ENCODE results near the gene C4B. TPM values are rescaled to one million over a fixed set of nuclear protein-coding genes. Genes with fewer than 3 reads are reported as not detected.

Gene C4B
- total RNA-seq, 1 experiment from 2014 or later, result 2.6 TPM

- no peak overlapping the region for H2AFZ ChIP-seq (ENCODE audit: low read length)
- no peaks in the 10 kb centered on the region for H3K9me2 ChIP-seq (replicated peaks; ENCODE audit: low read length)
- peak; percentile 10 for DNase-seq
- no peaks in the 10 kb centered on the region for H3K36me3 ChIP-seq (ENCODE audit: low read depth, low read length)
- no peaks in the 10 kb centered on the region for H3K27me3 ChIP-seq (ENCODE audit: low read length)
- H3K4me1 ChIP-seq (ENCODE audit: insufficient read depth, low read length), result peaks cover 45% of the 10 kb centered on the region
- no peak overlapping the region for H3K4me3 ChIP-seq (ENCODE audit: low read length)
- no peaks in the 10 kb centered on the region for H4K20me1 ChIP-seq (ENCODE audit: low read length)
- ChIA-PET POLR2A (ENCODE audit: unreplicated experiment) (no interaction called here), CTCF (no interaction called here)
- TF ChIP-seq EZH2 (IDR thresholded peaks at IDR 0.05; ENCODE audit: low read length, unreplicated experiment) (no peak), EZH2phosphoT487 (IDR thresholded peaks at IDR 0.05; ENCODE audit: borderline replicate concordance, low read length) (no peak)
- TF ChIP-seq, protein P1, sequence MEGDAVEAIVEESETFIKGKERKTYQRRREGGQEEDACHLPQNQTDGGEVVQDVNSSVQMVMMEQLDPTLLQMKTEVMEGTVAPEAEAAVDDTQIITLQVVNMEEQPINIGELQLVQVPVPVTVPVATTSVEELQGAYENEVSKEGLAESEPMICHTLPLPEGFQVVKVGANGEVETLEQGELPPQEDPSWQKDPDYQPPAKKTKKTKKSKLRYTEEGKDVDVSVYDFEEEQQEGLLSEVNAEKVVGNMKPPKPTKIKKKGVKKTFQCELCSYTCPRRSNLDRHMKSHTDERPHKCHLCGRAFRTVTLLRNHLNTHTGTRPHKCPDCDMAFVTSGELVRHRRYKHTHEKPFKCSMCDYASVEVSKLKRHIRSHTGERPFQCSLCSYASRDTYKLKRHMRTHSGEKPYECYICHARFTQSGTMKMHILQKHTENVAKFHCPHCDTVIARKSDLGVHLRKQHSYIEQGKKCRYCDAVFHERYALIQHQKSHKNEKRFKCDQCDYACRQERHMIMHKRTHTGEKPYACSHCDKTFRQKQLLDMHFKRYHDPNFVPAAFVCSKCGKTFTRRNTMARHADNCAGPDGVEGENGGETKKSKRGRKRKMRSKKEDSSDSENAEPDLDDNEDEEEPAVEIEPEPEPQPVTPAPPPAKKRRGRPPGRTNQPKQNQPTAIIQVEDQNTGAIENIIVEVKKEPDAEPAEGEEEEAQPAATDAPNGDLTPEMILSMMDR (conservative IDR thresholded peaks at IDR 0.05; ENCODE audit: low read depth, low read length), result no peak
- H3F3A ChIP-seq (ENCODE audit: low read length, unreplicated experiment), result no peaks in the 10 kb centered on the region
- H3K4me2 ChIP-seq (ENCODE audit: low read length), result no peak overlapping the region
- intact Hi-C loops (cut with micrococcal nuclease), result loop anchor here (10.0 kb wide), 1 partner anchor 105 kb away; the partner anchor contains the start of gene DXO
- H3K79me2 ChIP-seq (ENCODE audit: low read length), result no peaks in the 10 kb centered on the region
- no peak overlapping the region for H3K9ac ChIP-seq (ENCODE audit: low read length)
- no peak overlapping the region for H3K27ac ChIP-seq (ENCODE audit: low read length)
- H3K9me3 ChIP-seq (ENCODE audit: low read length), result no peaks in the 10 kb centered on the region
- no TSS peak for BruUV-seq (replicated peaks)
- no peak for ATAC-seq
Observed at GRCh38 chr6:32079566-32080290, 65.1 kb downstream of the C4B start.

DNA sequence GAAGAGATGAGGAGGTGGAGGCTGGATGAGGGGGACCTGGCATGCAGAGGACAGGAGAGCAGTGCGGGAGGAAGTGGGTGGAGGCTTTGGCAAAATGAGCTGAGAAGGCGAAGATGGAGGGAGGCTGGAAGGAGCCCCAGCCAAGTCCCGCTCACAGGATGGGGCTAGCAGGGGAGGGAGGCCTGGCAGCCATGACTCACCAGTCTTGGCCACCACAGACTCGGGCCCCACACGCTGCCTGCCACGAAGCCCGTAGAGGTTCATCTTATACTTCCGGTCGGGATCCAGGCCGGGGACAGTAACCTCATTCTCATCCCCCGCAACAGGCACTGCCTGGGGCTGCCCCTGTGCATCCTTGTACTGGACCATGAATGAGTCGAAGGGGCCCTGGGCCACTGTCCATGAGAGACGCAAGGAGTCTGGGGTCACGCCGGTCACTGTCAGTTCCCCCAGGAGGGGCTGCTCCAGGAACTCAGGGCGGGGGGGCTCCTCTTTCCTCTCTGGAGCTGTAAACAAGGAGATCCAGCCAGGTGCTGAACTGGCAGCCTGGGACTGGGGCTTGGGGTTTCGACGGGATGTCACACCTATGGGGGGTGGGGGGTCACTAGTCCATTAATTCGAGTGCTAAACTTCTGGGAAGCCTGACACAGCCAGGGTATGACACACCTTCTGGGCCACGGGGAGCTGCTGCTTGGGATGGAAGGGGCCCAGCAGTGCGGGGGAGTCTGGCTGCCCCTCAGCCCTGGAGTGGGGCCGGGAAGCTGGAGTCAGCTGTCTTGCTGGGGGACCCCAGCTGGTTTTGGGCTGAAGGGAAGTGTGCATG, 66.8 kb downstream of the C4B start:
- H3K9me3 ChIP-seq (ENCODE audit: low read length), result no peaks in the 10 kb centered on the region
- H3F3A ChIP-seq (ENCODE audit: low read length, unreplicated experiment), result no peaks in the 10 kb centered on the region
- CTCF ChIA-PET, result no interaction called here
- DNase-seq, result peak; percentile 74
- H3K9ac ChIP-seq (ENCODE audit: low read length), result no peak overlapping the region
- H3K36me3 ChIP-seq (ENCODE audit: low read depth, low read length), result no peaks in the 10 kb centered on the region
- POLR2A ChIA-PET (ENCODE audit: unreplicated experiment), result interaction anchor here (0.6 kb wide), 2 partner anchors 11 to 33 kb away, joined by 6 to 16 read pairs; no protein-coding TSS in a partner anchor
- 0 out of 2 replicates have a peak overlapping the region, but pooled peaks have one; percentile 73 for H3K27ac ChIP-seq (ENCODE audit: low read length)
- no peaks in the 10 kb centered on the region for H3K79me2 ChIP-seq (ENCODE audit: low read length)
- no peak for TF ChIP-seq EZH2phosphoT487 (IDR thresholded peaks at IDR 0.05; ENCODE audit: borderline replicate concordance, low read length)
- TF ChIP-seq, protein P1 (conservative IDR thresholded peaks at IDR 0.05; ENCODE audit: low read depth, low read length), result no peak
- no peak for TF ChIP-seq EZH2 (IDR thresholded peaks at IDR 0.05; ENCODE audit: low read length, unreplicated experiment)
- no TSS peak for BruUV-seq (replicated peaks)
- H3K4me2 ChIP-seq (ENCODE audit: low read length), result peak overlapping the region; percentile 28
- no peaks in the 10 kb centered on the region for H3K9me2 ChIP-seq (replicated peaks; ENCODE audit: low read length)
- peaks cover 54% of the 10 kb centered on the region for H3K4me1 ChIP-seq (ENCODE audit: insufficient read depth, low read length)
- intact Hi-C loops (cut with micrococcal nuclease), result loop anchor here (10.0 kb wide), 1 partner anchor 107 kb away; the partner anchor contains the start of gene DXO
- H4K20me1 ChIP-seq (ENCODE audit: low read length), result no peaks in the 10 kb centered on the region
- peak overlapping the region; percentile 42 for H2AFZ ChIP-seq (ENCODE audit: low read length)
- no peak overlapping the region for H3K4me3 ChIP-seq (ENCODE audit: low read length)
- no peaks in the 10 kb centered on the region for H3K27me3 ChIP-seq (ENCODE audit: low read length)
- ATAC-seq, result peak; percentile 53
